NCI-H146 treated with DMSO at 0.1 percent for 48 hours (cell line): ENCODE results near the gene DKK2.

Source experiments
- DNase-seq: peaks from one replicate; lab custom pipeline; 2025; ENCODE audit not compliant: unreplicated experiment; lab: John Stamatoyannopoulos, UW

DKK2 gene, protein sequence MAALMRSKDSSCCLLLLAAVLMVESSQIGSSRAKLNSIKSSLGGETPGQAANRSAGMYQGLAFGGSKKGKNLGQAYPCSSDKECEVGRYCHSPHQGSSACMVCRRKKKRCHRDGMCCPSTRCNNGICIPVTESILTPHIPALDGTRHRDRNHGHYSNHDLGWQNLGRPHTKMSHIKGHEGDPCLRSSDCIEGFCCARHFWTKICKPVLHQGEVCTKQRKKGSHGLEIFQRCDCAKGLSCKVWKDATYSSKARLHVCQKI

DNA sequence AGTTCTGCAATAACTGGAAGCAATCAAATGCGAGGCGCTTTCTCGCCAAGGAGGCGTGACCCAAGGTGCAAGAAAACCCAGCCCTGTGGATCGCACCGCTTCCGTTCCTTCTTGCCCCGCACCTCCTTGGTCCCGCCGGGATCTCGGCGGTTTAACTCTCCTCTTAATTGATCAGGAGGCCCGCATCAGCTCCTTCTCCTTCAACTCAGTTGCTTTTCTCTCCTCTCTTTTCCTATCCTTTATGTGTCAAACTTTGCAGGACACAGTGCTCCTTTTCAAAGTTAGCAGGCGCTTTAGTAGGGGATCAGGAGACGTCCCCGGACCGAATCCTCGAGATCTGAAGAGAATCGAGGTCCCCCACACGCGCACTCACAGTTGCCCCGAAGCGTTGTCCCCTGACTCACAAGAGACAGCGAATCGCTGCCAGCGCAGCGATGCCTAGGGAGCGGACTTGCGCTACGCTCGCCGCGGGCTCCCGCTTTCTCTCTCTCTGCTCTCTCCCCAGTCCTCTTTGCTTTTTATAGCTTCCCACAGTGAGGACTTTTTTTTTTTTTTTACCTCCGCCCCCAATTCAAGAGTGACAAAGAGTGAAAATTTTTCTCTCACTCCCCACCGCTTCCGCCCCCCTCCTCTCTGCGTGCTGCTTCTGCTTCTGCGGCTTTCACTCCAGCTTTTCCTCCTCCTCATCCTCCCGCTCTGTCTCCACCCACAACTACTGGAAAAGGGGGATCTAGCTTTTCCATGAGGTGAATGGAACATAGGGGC lies at the start of gene DKK2:
Gene DKK2, minus strand, starts transcription at position 495 of the 765 bp plus-strand sequence. CDS start 722 bp downstream, outside the sequence.
- DNase-seq = no peak

DNA sequence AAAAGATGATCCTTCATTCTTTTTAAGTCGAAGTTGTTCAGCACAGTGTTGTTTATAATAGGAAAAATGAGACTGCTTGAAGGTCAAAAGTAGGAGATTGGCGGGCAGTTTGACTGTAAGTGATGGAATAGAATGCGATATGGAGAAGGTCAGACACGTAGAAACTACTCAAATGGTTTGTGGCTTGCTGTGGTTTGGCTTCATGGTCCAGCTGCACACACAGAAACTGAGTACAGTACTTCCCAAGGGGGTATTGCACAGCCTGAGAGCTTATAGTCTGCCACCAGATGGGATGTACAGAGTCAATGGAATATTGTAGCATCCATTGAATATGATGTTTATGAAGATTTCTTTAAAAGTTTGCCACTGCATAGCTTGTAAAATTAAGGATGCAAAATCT lies 41.1 kb upstream of the DKK2 start:
- no peak for DNase-seq

DNA sequence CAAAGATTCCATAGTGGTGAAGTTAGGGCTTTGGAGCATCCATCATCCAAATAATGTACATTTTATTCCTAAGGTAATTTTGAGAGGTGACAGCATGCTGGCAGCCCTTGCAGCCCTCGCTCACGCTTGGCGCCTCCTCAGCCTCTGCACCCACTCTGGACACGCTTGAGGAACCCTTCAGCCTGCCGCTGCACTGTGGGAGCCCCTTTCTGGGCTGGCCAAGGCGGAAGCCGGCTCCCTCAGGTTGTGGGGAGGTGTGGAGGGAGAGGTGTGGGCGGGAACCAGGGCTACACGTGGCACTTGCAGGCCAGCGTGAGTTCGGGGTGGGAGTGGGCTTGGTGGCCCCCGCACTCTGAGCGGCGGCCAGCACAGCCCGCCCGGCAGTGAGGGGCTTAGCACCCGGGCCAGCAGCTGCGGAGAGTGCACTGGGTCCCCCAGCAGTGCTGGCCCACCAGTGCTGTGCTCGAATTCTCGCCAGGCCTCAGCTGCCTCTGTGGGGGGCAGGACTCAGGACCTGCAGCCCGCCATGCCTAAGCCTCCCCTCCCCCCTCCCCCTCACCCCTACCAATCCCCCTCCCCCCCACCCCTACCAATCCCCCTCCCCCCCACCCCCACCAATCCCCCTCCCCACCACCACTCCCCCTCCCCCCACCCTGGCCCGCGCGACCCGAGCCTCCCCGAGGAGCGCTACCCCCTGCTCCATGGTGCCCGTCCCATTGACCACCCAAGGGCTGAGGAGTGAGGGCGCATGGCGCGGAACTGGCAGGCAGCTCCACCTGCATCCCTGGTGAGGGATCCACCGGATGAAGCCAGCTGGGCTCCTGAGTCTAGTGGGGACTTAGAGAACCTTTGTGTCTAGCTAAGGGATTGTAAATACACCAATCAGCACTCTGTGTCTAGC lies 37.0 kb upstream of the DKK2 start:
- no peak for DNase-seq

DNA sequence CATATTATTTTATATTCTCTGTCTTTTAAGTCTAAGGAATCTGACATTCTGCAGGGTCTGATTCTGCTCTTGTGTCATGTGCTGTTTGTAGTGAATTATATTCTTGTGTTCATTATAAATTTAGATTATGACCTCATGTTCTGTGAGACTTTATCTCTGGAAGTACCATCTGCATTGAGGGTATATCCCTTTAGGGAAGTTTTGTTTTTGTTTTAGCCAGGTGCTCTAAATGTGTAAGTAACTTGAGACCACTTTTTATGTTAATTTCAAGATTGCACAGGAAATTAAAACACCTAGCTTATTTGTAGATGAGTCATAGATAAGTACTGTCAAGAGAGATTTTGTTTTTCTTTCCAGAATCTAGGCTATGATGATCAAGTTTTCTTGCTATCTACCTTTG lies 35.0 kb upstream of the DKK2 start:
- no peak for DNase-seq

DNA sequence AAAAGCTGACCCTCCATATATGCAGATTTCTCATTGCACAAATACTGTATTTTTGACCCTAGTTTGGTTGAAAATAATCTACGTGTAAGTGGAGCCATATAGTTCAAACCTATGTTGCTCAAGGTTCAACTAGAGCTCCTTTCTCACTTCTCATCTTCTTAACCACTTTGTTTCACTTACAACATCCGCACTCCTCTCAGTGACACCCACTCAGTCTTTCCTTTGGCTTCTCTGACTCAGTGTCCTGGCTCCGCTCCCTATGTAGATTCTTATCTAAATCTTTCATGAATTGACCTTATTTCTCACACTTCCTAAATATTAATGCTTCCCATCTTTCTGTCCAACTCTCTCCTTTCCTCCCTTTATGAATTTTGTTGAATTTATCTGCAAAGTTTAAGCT lies 32.9 kb upstream of the DKK2 start:
- no peak for DNase-seq

DNA sequence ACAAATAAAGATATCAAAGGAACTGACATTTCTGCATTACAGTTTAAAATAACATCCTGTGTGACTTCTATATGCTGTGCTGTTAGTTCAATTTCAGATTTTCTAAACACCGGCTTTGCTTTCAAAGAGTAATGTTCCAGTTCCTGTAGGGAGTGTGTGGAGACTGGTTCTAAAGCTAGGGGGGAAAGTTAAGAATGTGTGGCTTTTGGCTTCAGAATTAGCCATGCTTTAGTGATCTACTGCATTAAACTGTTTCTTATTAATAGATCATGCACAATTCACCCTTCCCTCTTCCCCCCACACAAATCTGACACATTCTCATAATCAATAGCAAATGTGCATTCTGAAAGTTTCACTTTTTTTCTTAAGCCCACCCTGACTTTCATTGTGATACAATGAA lies 32.0 kb upstream of the DKK2 start:
- no peak for DNase-seq

DNA sequence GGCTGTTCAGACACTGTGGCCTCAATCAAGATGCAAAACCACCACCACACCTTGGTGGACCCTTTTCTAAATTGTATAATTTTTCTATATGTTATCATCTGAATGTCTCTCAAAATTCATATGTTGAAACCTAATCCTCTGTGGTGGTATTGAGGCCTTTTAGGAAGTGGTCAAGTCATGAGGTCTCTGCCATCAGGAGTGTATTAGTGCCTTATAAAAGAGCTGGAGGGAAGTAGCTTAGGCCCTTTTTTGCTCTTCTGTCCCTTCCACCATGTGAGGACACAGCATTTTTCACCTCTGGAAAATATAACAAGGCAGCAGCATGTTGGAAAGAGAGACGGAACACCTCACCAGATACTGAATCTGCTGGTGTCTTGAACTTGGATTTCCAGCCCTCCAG lies 30.5 kb upstream of the DKK2 start:
- DNase-seq = no peak

DNA sequence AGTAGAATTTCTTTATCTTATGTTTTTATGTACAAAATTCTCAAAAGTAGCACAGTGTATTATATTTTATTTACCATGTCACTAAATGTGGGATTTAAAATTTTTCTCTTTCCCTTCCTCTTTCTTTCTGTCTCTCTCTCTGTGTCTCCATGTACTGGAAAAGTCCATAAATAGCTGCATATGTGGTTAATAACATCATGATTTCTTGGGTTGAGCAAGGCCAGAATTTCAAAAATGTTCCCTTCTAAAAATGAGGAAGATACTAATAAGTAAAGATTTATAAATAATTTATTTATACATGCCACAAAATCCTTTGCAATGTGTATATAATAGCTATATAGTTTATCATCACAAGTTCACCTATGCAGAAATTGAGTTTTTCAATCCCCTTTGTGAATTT lies 29.1 kb upstream of the DKK2 start:
- DNase-seq = no peak

DNA sequence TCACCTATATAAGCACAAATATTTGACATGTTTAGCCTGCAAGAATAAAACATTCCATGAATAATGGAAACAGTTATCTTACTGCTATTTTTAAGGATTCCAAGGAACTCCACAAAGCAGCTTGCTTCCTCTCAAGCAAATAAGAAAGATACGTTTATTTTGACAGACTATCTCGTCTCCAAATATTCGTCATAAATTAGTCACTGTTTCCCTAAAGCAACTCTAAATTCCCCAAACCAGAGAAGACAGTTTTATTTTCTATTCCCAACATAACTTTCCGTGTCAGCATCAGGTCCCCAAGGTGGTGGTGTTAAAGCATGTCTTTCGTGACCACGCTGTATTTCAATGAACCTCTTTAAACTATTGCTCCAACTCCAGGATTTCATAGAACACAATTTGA lies 24.3 kb upstream of the DKK2 start:
- DNase-seq = no peak

DNA sequence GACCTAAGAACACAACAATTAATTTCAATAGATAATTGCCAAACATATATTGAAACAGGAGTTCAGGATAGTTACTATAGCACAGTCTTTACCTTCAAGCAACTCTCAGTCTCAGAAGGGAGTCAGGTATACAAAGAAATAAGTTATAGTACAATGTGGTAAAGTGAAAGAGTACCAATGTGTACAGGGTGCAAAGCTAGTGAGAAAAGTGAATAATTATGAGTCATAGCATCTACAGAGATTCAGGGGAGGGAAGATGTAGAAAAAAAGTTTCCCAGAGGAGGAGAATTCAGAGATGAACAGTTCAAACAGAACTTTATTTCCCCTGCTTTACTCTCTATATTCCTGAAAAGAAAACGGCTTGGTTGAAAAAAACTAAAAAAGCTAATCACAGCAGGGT lies 22.7 kb upstream of the DKK2 start:
- DNase-seq = no peak

DNA sequence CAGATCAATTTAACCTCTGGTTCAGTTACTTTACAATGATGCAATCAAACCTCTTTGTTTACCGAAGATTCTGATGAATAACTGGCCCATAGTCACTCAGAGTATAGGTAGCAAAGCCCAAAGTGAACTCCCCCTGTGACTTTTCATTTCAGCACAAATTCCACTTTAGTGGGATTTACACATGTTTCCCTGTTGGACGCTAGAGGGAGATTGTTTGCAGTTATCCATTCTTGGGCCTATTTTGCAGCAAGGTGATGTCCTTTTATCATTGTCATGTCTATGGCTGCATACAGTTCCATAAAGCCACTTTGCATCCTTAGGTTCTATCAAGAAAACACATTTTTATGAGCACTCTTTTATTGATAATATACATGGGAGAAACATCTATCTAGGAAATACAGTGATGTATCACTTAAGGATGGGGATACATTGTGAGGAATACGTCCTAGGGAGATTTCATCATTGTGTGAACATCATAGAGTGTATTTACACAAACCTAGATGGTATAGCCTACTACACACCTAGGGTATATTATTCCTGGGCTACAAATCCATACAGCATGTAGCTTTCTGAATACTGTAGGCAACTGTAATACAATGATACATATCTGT lies 14.5 kb upstream of the DKK2 start:
- DNase-seq = no peak

DNA sequence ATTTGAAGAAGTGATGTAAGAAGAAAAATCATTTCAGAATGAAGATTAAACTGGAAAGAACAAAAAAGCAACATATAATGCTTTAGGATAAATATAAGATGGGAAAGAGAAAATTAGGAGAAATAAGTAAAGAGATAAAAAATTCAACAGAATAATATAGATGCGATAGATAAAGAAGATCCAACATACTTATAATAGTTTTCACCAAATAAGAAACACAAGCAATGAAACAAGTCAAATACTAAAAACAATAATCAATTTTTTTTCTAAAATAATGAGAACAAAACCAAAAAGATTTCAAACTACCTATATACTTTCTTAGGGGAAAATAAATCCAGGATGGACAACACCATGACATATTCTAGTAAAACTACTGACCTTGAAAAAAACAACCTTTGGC lies 10.1 kb upstream of the DKK2 start:
- DNase-seq = no peak

DNA sequence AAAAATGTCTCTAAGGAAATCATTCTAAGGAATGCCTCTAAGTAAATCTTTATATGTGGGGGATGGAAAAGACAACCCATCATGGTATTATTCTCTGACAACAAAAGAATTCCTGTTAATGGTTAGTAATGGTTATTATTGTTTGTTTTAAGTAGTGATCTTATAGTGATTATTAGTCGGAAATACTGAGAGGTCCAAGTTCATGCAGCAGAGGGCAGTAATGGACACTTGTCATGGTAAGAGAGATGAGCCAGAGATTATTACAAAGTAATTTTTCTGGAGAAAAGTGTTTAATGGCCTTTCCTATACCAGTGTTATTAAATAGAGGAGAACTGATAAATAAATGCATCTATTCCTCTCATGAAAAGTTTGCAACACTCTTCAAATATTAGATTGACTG lies 8.1 kb upstream of the DKK2 start:
- no peak for DNase-seq

DNA sequence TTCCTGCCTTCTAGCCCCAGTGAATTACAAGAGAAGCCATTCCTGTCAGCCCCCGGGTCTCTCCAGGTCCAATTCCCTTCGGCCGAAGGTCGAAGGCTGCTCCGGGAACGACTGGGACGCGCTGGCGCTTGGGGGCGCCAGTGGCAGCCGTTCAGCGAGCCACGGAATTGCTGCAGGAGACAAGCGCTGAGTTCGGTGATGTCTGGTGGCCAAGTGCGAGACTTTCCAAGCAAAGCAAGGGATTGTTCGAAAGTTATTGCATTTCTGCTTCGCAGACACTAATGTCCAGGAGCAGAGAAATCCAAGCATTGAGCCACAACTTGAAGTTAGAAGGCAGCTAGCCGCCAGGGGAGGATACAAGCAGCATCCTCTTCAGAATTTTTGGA lies 1.1 kb upstream of the DKK2 start:
- no peak for DNase-seq

DNA sequence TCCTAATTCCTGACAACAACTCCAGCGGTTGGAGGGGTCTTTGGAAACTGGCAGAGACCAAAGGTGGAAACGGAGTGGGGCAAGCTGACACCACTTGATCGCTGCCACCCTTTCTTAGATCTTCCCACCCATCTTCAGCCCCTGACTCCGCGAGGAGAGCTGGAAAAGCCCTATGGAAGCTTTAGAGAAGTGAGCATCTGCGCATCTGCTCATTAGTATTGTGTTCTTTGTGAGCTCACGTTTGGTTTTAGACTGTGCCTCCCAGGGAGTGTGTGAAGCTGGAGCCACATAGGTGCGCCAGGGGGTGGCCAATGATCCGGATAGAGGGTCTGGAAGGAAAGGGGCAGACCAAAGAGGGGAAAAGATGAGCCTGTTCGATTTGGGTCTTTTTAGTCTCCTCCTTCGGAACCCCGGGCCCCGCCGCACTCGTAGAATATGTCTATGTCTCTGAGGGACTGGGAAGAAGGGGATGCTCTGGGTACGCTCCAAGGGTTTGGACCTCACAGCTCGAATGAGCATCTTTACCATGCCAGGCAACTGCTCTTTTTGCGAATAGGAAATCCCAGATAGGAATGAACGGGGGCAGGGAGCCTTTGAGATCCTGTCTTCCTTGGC lies 578 bp upstream of the DKK2 start:
- no peak for DNase-seq

DNA sequence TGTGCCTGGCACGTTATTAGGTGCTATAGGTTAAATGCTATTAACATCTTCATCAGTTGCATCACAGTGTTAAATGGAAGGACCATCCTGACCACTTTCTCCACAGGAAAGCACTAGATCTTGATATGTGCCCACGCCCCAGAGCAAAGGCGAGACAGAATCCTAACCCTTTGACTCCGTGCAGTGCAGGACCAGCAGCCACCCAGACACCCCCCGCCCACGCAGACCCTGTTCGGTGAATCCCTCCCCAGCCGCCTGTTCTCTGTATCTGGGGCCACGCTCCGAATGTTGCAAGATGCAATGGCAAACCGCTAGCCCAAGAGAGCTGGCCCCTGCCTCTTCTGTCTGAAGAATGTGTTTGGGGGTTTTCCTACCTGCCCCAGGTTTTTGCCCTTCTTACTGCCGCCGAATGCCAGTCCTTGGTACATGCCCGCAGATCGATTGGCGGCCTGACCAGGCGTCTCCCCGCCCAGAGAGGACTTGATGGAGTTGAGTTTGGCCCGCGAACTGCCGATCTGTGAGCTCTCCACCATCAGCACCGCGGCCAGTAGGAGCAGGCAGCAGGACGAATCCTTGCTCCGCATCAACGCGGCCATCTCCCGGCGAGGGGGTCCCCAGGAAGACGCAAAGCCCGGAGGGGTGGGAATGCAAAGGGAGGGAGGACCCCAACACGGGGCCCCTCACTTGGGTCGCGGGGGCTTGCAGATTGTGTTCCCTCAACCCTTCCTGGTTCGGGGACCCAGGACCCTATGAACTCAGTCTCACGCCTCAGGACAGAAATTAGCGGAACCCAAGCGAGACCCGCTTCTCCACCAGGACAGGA lies 906 bp downstream of the DKK2 start:
- no peak for DNase-seq

DNA sequence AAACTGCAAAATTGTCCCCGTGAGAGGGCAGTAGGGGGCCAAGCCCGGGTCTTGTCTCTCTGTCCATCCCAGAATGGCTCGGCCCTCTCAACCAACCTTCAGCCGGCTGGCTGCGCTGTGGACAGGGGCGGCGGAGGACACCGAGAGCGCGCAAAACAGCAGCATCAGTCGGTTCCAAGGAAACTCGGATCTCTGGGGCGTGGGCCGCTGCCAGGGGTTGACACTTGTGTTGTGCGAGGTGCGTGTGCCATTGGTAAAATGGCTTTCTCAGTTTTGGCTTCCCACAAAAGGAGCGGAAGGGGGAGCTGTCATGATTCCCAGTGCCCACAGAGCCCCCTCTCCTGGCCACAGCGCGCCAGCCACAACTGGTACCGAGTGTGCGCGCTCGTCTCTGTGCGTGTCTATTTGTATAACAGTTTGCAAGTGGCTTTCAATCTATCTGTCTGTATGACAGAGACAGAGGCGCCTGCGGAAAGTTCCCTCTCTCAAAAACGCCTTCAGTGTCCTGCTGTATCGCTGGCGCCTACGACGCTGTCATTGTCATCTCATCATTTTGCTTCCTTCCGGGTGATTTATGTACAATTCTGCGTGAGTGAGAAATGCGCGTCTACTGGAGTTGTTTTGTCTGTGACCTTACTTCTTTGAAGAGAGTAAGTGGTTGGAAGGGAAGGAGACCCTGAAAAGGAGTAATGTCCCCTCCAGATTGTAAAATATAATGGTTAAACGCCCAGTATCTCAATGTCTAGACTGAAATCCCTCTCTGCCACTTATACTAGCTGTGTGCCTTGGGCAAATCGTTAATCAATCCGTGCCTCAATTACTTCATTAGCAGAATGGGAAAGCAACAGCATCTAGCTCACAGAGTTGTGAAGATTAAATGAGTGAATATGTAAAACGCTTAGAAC lies 1.8 kb downstream of the DKK2 start:
- DNase-seq = no peak

DNA sequence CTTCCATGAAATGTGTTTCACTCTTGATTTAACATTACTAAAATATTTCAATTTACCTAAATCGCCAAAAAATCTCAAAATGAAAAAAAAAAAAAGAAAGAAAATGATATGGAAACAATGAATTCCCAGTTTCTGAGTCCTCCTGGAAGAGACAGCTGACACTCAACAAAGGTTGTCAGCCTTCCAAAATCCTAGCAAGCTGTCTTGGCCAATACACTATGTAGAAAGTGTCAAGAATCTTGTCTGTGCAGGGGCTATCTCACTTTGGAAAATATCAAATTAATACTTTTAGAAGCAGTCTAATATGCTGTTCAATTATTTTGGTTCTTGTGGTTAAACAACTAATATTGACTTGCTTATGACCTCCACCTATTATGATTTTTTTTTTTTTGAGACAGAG lies 8.7 kb downstream of the DKK2 start:
- DNase-seq = no peak

DNA sequence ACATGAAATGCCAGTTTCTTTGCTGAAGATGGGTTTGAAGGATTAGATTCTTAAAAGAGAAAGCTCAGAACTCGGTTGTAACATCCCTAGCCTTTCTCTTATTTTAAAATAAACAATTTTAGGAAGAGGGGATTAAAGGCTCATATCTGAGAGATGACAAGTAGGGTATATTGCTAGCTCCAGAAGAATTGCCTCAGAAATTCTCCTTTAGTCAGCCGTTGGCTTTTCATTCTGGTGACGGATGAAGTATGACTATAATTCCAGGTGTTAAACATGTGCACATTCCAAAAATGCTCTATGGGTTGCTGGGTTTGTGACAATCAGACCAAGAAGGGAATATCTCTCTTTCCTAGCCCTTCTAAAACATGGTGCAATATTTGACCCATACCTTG lies 17.8 kb downstream of the DKK2 start:
- no peak for DNase-seq
